ENCODE measurements around the gene AKAP13.
A peak's percentile ranks its signal among the peaks of the same experiment; 100 is the strongest.
"Not testable (repeated sequence)": the region's sequence is repeated elsewhere in the genome, so short reads cannot be mapped to it uniquely, and the experiment has no call there.

The AKAP13 gene

DNA sequence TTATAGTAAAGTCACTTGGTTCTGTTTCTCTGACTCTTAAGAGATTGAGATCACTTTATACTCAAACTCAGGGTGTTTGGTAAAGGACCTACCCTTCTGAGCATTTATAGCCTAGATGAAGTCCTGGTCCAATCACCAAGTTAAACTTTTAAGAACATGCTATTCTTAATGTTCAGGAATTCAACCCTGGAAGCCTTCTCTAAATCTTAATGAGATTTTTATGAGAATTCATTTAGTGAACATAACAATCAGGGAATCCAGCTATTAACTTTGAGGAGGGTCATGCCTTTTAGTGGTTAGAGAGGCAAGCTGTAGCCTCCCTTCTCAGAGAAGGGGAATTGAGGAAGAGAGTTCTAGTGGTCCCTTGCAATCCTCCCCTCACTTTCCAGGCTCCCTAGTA, 104.5 kb downstream of the AKAP13 start:
- DNase-seq: not testable (repeated sequence)

DNA sequence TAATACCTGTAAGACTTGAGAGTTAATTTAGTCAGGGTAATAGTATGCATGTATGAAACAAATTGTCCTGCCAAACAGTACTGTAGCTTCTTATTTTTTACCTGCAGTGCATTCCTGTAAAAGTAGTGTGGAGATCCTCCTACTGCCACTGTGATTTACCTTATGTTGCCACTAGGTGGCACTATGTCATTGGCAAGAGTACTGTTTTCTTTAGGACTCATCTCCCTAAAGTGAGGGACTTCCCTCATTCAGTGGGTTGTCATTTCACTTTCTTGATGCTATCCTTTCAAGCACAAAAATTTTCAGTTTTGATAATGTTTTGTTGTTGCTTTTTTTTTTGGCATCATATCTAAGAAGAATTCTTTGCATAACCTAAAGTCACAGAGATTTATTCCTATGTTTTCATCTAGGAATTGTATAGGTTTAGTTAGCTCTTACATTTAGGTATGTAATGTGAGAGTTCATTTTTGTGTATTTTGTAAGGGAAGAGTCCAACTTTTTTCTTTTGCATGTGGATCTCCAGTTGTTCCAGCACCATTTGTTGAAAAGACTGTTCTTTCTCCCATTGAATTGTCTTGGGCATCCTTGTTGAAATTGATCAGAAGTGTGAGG, 105.7 kb downstream of the AKAP13 start:
- peak; percentile 35 for DNase-seq

DNA sequence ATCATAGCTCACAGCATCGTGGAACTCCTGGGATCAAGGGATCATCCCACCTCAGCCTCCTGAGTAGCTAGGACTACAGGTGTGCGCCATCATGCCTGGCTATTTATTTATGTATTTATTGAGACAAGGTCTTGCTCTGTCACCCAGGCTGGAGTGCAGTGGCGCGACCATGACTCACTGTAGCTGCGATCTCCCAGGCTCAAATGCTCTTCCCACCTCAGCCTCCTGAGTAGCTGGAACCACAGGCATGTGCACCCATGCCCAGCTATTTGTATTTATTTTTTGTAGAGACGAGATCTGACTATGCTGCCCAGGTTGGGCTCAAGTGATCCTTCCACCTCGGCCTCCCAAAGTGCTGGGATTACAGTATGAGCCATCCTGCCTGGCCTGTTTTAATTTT, 107.4 kb downstream of the AKAP13 start:
- DNase-seq: not testable (repeated sequence)

DNA sequence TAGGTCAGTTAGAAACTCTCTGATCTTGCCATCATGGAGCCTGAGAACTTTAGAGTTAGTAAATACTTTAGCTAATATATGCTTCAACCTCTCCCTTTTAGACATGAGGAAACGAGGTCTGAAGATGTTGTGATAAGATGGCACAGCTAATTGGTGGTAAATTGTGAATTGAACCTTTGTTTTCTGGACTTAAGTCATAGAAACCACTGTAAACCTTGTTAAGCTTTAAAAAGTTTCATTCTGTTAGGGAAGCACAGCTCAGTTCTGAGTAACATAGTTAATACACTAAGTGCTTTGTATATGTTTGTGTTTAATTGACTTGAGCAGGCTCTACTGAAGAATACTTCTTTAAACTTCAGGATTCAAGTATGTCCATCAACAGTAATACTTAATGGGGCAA, 108.6 kb downstream of the AKAP13 start:
- DNase-seq: no peak

DNA sequence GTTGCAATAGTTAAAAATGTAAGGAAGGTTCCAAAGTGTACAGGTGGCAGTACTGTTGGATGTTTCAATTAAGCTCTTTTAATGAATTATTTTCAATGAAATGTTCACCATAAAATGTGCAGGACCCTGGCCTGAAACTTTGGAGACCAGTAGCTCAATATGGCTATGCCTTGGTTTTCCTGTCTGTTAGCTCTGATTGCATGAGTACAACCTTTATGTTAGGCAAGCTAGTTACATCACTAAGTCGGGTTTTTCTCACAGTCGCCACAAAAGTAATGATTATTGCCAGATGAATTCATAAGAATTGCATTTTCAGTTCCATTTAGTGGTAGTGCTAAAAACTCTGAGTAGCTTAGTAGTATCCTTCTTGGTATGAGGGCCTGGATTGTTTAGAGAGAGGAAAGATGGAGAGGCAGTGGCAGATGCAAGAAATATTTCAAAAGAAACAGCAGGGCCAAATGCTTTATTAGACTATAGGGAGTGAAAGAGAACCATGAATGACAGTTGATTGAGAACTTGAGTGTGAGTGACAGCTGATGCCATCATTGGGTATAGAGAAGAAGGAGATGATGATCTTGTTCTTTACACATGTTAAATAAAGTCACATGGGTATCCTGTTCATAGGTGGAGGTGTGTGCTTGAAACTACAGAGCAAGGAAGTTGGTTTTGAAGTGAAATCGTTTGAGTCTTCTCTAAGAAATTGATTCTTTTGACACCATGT, 109.5 kb downstream of the AKAP13 start:
- DNase-seq: no peak

DNA sequence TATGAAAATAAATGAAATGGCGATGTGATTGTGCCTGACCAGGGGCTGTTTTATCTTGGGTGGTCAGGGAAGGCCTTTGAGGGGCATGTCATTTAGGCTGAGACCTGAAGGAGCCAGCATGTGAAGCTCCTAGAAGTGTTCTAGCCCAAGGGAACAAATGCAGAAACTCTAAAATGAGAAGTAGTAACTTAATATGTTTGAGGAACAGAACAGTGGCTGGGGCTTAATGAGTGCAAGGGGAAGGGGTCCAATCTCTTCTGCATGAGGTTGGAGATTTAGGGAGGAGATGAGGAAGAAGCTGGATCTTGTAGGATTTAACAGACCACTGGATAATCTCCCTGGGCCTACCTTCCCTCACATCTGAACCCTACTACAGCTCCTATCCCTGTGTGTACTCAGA, 110.5 kb downstream of the AKAP13 start:
- no peak for DNase-seq

DNA sequence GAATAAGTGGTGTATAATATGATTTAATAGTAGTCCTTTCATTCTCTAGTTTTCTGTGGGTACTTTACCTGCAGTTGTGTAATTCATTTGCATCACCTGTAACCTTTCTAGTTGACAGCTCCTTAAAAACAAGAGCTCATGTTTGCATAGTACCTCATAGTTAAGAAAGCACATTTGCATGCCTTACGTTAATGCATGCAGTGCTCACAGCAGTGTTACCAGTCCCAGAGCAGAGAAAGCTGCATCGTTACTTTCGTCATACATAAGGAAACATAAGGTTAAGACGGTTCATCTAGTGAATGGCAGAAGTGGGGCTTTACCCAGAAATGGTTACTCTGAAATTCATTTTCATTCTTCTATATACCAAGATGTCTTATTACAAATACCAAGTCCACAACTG, 111.3 kb downstream of the AKAP13 start:
- no peak for DNase-seq

DNA sequence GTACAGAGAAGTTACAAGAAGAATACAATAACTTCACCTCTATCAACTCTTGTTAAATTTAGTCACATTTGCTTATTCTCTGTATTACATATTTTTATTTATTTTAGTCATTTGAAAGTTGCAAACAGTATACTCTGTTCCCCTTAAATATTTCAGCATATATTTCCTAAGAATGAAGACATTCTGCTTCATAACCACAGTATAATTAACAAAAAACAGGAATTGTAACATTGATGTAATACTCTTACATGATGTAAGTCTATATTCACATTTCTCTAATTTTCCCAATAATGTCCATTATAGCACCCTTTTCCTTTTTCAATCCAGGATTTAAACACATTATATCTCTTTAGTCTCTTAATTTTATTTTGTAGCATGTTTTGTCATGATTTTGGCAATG, 112.0 kb downstream of the AKAP13 start:
- DNase-seq: no peak

DNA sequence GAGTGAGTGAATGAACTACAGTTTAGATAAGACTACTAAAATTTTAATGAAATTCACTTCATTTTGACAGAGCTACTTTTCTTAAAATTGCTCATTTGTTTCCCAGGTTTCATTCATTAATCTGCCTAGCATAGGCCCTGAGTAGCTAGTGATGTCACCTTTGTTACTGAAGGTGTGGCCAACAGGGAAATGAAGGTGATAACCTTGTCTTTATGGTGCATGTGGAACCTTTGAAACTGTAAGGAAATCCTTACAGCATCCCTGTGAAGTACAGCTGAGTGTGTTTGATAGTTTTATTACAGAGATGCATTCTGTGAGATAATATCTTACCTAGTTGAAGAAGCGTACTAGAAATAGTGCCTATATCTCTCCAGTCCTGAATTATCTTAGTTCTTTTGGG, 112.9 kb downstream of the AKAP13 start:
- DNase-seq: no peak

DNA sequence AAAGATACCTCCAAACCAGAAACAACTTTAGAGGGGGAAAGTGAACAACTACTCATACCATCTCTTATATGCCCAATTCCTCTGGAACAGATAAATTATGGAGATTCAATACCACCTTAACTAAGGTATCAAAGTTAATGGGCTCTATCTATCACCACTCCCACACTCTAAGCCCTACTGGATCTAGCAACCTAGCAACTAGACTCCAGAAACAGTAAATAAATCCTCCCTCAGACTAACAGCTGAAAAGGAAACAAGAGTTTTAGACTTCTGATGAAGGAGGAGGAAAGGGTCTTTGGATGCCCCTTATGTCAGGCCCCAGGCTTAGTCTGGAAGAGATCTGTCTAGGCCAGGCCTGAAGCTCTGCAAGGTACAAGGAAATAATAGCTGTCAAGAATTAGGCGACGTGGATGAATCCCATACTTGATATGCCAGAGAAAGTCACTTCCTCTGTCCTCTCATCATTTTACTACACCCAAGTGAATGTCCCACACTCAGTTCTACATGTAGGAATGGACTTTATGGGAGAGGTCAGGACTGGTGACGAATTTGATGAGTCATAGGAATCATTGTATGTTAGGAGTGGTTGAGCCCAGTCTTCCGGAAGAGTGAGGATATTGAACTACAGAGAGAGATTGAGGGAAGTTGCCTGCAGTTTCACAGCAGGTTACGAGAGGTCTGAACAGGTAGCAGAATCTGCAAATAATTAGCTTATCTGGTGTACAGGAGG, 113.8 kb downstream of the AKAP13 start:
- no peak for DNase-seq

DNA sequence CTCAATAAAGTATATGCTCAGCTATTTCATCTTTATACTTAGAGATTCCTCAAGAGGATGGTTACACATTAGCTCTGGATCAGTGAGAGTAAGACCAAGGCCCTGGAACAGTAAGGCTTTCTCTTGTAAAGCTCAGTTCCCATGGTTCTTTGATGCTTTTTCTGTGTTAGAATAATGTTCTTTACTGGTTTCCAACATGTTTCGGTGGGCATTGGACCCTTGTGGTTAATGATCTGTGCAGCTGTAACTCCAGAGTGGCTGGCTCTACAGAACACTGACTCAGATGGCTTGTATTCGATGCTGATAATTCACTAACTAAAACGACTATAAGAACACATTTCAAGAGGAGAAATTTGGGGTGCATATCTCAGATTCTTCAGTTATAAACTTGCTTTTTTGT, 114.7 kb downstream of the AKAP13 start:
- DNase-seq: no peak

DNA sequence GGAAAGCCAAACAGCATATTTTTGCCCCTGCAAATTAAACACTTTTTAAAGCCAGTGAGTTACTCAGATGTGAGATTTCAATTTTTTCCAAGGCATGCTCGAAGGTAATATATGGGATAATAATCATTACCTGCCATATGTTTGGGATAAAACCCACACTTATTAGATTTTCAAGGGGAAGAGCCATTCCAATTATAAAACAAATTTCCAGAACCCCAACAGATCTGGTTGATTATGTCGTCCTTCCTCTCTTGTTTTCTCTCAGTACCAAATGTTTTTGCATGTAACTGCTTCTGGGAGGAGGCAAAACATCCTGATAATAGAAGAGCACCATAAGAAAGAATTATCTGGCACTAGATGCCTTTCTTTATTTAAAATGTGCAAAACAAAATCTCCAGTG, 115.1 kb downstream of the AKAP13 start:
- no peak for DNase-seq

DNA sequence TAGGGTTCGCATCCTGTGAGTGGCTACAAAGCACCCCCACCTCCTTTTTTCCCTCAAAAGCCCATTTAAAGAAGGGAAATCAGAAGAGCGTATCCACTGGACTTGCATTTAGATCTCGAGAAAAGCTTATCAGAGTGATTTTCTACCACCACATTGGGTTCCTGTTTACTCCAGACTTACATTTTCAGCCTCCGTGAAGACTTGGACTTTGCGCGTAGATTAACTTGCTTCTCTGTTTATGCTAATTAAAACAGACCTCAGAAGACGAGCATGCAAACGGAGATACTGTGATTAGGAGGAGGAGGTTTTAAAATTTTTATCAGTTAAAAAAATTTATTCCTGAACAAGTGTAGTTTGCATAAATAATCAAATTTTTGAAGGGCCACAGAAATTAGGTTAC, 115.7 kb downstream of the AKAP13 start:
- DNase-seq: no peak

DNA sequence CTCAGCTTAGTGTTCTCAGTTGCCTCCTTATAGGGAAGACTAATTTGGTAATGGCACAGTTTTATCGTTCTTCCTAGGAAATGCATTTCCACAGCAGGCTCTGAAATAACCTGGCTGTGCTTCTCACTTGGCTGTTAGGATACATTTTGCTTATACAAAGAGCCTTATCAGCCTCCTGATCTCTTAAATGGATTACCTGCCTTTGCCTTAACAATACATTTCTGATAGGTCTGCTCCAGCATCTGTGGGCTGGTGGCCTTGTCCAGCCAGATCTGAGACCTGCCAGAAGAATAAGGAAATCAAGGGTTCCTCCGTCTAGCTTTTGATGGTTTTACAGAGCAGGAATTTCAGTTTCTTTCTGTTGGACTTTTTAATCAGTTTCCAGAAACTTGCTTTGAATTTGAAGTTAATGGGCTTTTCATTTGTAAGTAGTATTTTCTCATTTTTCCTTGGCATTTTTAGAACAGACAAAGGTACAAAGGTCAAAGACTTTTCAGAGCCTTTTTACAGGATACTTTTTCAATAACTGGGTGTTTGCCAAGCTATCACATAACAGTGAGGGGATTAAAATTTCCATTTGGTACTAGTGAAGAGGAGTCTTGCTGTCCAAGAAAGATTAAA, 116.3 kb downstream of the AKAP13 start:
- no peak for DNase-seq

DNA sequence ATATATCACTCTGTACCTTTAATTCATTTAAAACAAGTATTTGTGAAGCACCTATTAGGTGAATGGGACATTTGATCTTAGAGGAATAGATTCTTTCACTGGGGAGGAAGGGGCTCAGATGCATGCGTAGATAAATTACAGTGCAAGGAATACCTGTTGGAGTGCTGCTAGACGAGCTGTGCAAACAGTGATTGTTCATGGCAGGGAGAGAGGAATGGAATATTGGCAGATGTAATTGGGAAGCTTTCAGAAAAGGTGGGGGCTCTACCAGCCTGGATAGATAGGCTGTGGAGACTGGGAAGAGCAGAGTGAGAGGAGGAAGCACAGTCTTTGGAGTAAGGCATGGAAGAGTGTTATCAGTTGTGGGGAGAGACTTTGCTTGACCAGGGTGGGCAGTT, 116.8 kb downstream of the AKAP13 start:
- DNase-seq: no peak

DNA sequence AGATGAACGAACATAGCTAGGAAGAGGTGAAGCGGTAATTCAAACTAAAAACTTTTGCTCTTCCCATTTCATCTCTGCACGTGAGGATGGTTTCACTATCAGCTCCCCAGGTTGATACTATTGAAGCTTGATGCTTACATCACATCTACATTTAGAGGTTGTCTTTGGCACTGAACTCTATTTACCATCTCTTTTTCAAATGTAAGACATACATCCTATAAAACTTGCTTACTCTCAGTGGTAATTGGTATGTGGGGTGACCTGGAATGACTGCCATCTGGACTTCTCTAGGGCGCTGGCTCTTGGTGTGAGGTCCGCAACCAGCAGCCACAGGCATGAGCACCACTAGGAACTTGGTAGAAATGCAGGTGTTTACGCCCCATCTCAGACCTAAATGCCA, 118.1 kb downstream of the AKAP13 start:
- DNase-seq: no peak

DNA sequence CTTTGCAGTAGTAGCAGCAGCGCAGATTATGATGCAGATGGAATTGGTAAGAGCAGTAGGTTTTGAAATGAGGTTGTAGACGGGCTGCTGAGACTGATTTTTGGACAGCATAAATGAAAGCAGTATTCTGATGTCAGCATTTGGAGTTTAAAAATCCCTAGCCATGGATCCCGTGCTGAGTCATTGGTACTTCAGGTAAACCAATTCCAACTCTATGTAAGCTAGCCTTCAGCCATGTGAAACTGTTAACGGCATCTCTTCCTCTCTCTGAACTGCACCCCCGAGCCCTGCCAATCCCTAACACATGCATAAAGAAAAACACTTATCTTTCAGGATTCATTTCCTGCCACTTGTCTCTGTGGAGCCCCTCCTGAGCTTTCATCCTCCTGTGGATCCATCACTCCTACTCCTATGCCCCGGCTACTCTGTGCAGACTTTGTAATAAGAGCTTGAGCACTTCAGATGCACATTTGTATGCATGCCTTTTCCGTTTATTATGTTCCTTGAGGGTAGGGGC, 119.0 kb downstream of the AKAP13 start:
- DNase-seq: no peak

DNA sequence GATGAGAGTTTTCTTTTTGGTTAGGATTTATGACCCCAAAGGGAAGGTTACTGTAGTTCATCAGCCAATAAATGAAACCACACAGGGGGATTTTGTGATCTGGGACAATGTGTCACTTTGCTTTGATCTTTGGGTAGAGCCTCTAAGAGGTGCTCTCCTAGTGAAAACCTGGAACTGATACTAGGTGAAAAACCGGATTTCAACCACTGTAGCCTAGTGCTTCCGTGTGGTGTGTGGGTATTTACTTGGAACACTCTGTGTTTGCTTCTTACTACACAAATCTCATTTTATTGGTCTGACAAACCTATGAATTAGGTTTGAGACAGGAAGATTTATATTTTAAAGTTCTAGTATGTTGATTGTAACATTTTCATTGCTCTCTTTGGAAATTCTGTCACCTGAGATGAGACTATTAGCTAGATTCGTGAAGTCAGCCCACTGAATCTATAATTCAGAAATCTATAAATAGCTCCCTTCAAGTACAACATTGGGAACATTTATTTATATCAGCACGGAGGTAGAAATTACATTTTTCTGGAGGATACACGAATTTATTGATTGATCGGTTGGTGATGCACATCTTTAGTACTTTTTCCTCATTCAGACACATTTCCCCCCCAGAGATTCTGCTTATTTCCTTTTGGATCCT, 119.8 kb downstream of the AKAP13 start:
- no peak for DNase-seq

DNA sequence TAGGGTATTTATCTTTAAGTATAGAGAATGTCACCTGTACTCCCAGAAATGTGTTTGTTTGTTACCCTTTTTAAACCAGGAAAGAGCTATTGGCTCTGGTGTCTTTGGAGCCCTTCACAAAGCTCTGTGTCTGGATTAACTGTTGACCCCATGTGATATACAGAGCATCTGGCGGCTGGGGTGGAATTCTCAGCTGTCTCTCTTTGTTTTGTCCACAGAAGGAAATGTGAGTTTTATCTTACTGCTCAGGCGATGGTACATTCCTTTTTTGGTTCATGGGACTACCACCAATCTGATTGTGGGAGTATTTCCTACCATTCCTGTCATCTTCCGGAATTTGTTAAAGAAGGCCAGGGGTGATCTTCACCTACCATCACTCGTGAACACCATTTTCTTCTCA, 120.3 kb downstream of the AKAP13 start:
- DNase-seq: no peak

DNA sequence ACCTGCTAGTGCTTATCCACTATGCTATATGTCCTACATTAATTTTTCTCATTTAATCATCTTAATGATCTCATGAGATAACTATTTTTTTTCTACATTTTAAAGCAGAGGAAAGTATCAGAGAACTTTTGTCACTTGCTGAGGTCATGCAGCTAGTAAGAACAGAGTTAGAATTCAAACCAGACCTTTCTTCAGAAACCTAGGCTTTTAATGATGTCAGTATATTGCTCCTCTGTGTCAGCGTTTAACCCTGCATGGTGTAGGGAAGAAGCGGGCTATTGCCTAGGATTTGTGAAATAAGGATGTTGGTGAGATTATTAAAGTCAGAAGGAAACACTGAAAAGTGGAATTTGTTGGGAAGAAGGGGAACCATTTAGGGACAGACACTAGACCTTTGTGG, 121.2 kb downstream of the AKAP13 start:
- no peak for DNase-seq

DNA sequence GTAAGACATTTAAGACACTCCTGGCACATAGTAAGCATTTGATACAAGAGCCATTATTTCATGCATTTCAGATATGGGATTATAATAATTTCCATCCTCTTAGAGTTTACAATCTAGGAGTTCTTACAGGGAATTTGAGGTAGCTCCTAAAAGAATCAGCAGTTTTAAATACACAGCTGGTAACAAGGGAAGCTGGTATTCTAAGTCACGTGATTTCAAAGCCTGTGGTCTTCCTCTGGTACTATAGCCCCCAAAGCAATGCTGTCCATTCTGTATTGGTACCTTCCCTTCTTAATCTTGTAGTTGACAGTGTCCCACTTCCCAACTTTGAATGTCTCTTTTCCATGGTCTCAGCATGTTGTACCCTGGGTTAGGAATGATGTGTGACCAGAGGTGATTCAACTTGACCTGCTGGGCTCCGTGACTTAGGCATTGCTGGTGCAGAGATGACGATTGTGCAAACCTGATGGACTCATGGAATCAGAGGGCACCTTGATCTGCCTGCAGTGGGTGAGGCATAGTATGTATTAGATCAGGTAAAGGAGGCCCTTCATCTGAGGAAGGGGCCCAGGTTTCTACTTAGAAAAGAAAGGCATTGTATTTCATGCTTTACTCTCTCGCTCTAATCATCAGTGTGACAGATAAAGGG, 122.9 kb downstream of the AKAP13 start:
- DNase-seq: no peak

All from activated naive CD4-positive, alpha-beta T cell treated with Interleukin-2 at 50 U/mL for 16 hours (primary cell).